Hematopoietic multipotent progenitor cell treated with erythropoietin and hydrocortisone succinate and interleukin-3 and kit ligand, for 4 days (in vitro differentiated cells): Measurements from ENCODE around the gene MLF1.
"Not testable (repeated sequence)": the region's sequence is repeated elsewhere in the genome, so short reads cannot be mapped to it uniquely, and the experiment has no call there.

ENCODE experiments used
- DNase-seq: peaks from one replicate; pipeline ENCODE4 v3.0.0-alpha.2; 2015

MLF1 gene, protein sequence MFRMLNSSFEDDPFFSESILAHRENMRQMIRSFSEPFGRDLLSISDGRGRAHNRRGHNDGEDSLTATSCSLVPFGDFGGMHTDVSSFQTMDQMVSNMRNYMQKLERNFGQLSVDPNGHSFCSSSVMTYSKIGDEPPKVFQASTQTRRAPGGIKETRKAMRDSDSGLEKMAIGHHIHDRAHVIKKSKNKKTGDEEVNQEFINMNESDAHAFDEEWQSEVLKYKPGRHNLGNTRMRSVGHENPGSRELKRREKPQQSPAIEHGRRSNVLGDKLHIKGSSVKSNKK

DNA sequence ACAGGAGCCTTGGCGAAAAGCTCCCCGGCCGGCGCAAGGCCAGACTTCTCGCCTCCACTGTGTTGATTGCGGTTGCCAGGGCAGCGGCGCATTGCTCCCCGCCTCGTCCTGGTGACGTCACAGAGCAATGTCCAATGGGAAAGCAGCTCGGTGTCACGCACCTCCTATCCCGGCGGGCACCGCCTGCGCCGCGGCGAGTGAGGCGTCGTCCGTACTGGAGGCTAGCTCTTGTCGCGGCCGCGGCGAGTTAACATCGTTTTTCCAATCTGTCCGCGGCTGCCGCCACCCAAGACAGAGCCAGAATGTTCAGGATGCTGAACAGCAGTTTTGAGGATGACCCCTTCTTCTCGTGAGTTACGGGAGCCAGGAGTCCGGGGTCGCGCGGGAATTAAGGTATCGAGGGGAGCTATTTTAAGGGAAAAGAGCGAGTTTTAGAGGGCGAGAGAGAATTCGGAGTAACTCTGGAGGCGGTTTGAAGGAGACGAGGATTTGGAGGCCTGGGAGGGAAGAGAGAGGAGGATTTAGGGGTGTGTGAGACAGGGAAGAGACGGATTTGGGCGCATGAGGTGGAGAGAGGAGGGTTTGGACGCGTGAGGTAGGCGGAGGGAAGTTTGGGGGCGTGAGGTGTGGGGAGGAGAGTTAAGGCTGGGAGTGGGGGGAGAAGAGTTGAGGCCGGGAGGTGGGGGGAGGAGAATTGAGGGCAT, at the start of gene MLF1:
Gene MLF1 (plus strand): TSS at position 196 of the 704 bp plus-strand sequence. CDS start 107 bp downstream, at position 303.
- DNase-seq = peak; percentile 95

DNA sequence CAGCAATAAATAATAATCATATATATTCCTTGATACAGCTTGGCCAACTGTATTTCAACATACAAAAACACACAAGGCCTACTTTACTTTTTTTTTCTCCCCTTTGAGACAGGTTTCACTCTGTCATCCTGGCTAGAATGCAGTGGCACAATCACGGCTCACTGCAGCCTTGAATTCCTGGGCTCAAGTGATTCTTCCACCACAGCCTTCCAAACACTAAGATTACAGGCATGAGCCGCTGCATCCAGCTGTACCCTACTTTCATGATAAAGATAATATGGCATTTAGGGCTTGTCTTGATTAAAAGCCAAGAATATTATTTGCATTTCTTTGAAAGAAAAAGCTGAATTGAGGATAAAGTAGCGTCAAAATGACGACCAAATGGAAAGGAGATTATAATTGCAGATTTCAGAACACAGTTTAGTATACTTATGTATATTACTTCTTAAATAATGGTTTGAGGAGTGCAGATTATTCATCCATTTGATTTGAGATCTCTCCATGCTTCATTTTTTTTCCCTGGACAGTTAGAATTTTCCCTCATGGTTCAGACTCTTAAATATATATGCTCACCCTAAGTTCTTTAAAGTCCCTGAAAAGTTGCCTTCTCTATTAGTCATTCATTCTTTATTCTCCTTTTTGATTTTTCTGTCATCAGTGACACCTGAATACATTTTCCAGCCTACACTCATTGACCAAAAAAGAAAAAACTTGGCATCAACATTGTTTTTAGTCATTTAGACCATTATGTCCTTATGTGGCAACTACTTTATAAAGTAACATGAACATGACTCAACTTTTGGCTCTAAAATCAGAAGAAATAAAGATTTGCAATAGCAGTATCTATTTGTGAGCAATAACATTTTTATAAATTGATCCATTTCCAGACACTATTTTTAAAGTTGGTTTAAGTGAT, 48.5 kb upstream of the MLF1 start:
- DNase-seq = no peak

DNA sequence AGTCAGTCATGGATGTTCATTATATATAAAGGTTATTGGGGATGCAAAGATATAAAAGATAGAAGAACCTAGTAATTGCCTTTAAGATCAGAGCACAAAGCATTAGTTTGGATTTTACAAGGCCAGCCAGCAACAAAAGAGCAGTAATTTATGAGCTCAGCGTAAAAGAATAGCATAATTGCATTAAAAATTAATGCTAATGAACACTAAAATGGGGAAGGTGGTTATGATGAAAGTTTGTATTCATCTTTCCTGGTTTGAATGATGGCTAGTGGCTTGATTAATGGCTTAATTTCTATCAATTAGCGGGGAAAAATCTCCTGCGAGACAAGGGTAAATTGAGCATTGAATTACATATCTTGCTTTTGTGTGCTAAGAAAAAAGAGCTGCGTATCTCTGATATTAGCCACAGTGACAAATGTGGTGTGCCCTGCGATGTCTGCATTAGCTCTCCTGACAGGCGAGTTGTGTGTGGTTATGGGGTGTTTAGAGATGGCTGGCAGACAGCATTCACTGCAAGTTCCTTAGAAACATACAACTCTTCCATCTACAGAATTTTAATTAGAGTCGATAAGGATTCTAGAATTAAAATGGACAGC, 42.8 kb upstream of the MLF1 start:
- peak; percentile 19 for DNase-seq

DNA sequence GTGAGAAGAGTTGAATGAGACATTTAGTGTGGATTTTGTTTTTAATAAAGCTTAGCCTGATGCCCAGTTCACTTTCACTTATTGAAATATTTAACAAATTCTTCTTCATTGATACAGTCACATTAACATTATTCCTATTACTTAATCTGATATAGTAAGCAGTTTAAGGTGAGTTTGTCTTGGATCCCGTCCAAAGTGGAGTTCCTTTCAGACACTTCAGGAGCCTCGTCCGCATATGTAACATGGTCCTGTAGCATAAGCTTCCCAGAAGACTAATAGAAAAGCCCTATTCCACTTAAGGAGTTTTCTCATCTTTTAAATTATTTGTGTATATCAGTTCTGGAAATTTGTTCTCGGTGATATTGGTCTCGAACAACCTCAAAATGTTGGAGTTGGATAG, 39.7 kb upstream of the MLF1 start:
- no peak for DNase-seq

DNA sequence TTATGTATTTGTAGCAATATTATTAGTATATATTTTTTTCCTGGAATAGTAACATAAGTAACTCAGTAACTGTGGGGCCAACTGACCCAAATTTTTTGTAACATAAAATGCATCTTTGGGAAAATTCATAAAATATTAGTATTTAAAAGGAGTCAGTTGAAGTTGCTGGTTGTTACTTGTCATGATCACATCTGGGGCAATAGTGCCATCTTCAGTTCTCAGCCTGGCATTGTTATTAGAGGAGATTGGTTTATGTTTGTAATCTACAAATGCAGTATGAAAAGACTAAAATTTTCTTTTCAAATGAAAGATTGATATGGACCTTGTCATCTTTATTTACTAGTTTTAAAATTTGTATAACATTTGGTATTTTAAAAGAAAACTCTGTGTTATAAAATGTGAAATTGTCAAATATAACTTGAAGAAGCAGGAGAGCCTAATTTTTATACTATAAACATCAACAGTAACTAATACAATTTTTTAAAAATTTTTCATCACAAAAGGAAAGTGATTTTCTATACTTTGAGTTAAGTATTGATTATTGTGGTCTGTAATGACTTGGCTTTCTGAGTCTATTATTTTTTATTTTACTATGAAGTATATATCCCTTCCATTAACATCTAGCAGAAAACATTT, 38.8 kb upstream of the MLF1 start:
- peak; percentile 82 for DNase-seq

DNA sequence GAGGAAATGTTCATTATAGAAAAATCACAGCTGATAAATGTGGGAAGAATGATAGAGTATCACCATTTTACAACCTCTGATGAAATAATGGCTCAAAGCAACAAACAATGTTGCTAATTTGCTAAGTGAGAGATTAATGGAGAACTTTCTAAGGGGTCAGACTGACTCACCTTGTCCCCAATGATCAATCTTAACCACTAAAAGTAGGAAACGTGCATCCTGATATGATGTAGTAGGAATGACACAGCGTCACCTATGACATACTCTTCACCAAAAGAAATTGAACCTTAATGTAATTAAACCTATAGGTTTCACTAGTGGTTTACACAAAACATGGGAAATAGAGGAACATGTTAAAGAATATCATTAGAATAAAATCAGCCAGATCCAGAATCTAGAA, 35.1 kb upstream of the MLF1 start:
- DNase-seq = no peak

DNA sequence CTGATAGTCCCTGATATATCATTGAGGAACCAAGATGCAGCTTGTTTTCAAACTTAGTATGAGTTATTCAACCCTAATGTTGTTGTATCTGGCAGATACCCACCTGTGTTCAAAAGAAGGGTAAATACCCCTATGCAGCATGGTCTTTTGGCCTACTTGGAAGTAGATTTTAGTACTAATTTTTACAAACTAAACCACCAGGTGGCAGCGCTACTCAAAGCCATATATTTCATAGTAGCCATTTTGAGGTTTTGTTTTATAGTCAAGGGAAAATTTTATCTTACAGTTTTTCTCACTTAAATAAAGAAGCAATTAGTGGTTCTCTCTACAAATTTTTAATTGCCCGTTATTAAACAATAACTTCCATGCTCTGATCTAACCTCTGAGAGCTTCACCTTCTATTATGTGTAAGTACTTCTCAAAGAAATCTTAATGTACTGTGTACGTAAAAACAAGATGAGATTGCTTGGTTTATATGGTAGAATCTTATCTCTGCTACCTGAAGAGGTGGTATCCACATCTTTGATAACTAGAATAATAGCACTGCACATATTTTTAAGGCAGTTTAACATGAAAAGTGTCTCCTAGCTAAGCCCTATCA, 31.5 kb upstream of the MLF1 start:
- DNase-seq = peak; percentile 86

DNA sequence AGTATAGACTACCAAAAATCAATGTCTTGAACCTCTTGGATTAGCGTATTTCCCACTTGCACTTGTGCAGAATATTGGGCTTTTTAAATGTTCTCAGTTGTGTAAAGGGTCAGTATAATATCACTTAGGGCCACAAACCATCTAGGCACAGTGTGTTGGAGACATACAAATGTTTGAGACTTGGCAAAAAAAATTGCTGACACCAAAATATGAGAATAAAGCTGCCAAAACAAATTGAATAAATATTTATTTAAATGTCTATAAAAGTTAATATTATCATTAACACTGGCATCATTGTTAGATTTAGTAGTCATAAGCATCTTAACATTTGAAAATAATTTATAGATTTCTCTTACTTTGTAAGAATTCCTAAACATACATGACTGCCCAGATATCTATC, 30.9 kb upstream of the MLF1 start:
- DNase-seq = no peak

DNA sequence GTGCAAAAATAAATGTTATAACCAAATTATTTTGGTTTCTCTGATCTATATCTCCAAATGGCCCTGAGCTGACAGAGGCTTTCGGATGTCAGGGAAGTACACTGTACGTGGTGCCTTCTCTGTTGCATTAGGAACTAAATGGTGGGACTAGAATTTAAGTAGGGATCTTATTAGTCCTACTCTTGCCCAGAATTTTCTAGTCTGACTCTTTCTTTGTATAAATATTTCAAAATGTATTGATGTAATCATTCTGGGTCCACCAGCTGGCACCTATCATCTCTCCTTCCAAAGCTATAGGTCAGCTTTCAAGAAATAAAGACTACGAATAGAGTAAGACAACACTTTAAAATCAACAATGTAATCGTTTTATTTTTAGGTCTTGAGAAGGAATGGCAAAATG, 22.3 kb upstream of the MLF1 start:
- no peak for DNase-seq

DNA sequence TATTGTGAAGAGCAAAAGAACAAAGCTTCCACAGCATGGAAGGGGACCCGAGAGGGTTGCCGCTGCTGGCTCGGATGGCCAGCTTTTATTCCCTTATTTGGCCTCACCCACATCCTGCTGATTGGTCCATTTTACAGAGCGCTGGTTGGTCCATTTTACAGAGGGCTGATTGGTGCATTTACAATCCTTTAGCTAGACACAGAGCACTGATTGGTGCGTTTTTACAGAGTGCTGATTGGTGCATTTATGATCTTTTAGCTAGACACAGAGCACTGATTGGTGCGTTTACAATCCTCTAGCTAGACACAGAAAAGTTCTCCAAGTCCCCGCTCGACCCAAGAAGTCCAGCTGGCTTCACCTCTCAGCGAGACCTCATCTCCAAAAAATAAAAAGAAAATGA, 21.1 kb upstream of the MLF1 start:
- DNase-seq = not testable (repeated sequence)

DNA sequence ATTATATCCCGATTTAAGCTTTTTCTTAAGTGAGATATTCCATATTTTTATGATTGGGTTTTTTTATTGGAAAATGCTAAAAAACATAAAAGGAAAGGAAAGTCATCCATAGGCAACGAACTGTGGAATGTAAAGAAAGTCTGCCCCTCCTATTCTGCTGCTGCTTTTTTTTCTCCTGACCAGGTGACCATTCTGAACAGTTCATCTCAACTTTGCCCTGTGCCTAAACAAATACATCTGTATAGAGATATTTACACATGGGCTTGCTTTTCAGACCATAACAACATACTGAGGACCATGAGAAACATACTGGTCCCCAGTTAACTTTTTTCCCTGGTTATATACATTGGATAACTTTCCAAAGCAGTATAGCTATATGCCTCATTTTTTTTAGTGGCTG, 18.9 kb upstream of the MLF1 start:
- no peak for DNase-seq

DNA sequence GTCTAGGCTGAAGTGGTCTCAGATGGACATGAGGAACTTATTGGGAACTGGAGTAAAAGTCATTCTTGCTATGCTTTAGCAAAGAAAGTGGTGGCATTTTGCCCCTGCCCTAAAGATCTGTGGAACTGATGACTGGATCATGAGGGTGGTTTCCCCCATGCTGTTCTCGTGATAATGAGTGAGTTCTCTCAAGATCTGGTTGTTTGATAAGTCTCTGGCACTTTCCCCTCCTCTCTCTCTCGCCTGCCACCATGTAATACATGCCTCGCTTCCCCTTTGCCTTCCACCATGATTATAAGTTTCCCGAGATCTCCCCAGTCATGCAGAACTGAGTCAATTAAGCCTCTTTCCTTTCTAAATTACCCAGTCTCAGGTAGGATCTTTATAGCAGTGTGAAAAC, 11.5 kb upstream of the MLF1 start:
- DNase-seq = no peak

DNA sequence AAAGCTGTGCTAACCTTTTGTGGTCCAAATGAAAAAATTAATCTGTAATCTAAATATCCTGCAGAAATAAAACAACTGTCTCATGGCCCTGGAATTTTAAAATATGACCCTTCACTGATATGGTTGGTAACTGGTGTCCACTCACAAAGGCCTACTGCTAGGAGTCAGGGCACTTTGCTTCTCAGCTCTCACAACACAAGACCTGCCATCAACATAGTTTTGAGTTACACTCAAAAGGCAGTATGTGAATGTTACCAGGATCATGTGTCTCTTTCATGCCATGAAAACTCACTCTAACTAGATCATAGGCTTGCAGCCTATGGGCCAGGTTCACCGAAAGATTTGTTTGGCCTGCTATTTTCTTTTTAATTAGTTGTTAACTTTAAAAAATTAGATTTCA, 10.0 kb upstream of the MLF1 start:
- DNase-seq = no peak

DNA sequence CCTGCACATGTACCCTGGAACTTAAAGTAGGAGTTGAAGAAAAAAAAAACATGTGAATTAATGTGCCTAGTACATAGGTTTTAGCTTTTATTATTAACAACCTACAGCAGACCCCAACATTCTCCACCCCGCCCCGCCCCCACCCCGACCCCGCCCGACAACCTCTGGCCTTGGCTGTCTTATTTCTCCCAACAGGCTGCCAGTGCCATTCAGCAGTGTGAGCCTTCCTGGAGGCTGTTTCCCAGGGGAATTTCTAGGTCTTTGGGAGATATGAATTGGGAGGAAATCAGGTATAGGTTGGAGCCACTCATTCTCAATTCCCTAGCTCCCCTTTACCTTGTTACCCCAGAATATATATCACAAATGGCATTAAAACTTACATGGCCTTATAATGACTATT, 8.3 kb upstream of the MLF1 start:
- DNase-seq = no peak

DNA sequence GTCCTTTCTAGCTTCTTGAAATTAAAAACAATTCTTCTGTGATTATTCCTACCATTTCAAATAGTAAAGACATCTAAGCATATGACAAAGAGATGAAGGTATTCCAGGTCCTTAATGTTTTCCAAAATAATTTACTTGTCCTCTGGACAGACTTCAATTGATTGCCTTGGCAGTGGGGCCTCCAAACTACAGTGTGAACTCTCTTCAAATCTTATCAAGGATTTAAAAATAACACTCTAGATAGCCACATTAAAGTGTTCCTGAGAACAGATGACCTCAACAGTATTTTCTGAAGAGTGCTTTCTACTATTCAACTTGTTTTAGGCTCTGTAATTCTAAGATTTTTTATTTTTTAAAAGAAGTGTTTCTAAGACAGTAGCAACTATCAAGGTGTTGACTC, 7.9 kb upstream of the MLF1 start:
- DNase-seq = no peak

DNA sequence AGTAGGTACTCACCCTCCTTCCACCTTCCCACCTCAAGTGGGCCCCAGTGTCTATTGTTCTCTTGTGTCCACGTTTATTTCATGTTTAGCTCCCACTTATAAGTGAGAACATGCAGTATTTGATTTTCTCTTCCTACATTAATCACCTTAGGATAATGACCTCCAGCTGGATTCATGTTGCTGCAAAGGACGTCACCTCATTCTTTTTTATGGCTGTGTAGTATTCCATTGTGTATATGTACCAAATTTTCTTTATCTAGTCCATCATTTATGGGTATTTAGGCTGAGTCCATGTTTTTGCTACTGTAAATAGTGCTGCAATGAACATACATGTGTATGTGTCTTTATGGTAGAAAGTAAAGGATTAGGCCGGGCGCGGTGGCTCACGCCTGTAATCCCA, 5.9 kb upstream of the MLF1 start:
- no peak for DNase-seq

DNA sequence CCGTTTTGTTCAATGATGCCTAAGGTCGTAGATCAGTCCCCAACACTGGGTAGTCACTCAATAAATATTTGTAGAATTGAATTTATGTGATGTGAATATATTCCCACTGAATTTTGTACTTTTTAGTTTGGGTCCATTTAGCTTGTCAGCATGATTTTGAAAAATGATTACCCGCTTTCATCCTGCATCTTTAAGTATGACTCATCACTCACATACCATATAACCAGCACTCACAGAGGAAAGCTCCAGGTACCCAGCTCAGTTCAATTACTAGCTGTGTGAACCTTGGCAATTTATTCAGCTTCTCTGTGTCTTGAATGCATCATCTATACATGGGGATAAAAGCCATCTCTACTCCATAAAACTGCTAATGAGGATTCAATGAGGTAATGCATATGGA, 2.2 kb upstream of the MLF1 start:
- no peak for DNase-seq

DNA sequence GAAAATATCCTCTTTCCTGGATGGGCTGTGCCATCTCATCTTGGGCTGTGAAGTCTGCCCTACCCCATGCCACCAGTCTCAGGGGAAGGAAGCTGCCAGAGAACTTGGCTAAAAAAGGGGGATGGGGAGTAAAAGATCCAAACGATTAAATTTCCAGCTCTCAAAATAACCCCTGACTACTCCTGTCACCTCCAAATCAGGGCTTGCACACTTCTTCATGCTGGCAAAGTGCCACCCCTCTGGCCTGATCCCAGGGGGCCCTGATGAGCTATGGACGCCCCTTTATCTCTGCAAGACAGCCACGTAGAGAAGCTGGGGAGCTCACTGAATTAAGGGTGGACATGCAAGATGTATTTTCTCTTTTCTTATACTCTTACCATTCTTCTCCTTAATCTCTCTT, 1.2 kb upstream of the MLF1 start:
- DNase-seq = peak; percentile 50

DNA sequence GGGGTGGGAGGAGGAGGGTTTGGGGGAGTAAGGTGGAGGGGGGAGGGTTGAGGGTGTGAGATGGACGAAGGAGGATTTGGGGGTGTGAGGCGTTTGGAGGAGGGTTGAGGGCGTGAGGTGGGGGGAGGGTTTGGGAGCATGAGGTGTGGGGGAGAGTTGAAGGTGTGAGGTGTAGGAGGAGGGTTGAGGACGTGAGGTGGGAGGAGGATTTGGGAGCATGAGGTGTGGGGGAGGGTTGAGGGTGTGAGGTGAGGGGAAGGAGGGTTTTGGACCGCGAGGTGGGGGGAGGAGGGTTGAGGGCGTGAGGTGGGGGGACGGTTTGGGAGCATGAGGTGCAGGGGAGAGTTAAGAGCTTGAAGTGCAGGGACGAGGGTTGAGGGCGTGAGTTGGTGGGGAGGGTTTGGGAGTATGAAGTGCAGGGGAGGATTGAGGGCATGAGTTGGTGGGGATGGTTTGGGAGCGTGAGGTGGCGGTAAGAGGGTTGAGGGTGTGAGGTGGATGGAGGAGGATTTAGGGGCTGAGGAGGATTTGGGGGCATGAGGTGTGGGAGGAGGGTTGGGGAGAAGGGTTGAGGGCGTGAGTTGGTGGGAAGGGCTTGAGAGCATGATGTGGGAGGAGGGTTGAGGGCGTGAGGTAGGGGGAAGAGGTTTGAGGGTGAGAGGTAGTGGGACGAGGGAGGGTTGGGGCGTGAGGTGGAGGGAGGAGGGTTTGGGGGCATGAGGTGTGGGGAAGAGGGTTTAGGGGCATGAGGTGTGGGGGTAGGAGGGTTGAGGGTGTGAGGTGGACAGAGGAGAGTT, 1.2 kb downstream of the MLF1 start:
- no peak for DNase-seq

DNA sequence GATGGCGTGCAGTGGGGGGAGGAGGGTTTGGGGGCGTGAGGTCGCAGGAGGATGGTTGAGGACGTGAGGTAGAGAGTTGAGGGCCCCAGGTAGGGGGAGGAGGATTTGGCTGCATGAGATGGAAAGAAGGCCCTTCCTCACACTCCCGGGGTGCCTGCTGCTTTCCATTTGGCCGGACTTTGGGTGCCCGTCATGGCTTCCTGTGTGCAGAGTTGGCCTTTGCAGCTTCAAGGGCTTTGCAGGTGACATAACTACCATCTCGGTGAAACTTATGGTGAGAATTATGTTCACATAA, 1.7 kb downstream of the MLF1 start:
- no peak for DNase-seq

DNA sequence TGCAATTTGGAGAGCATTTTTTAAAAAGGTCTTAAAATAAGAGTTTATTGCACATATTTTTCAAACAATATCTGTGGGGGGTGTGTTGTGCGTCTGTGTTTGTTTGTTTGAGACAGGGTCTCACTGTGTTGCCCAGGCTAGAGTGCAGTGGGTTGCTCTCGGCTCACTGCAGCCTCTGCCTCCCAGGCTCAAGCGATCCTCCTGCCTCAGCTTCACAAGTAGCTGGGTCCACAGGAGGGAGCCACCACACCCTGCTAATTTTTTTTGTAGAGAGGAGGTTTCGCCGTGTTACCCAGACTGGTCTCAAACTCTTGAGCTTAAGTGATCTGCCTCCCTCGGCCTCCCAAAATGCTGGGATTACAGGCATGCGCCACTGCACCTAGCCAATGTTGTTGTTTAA, 2.7 kb downstream of the MLF1 start:
- DNase-seq = peak; percentile 30

DNA sequence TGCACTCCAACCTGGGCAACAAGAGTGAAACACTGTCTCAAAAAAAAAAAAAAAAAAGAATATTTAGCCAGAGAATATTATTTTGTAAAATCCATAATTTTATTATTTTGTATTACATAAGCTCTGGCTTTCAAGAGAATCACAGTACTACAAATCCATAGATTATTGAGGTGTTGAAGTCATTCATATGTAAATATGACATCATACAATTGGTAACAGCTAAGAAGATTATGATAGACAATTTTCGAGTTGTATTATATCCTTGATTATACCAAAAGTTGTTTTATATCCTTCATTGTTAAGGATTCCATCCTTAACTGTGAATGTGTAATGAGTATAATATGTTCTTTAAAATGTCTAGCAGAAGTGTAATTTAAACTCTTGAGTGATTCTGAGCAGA, 3.7 kb downstream of the MLF1 start:
- DNase-seq = no peak
